ENCODE data around the gene KRTAP12-2.
"Not testable (repeated sequence)": the region's sequence is repeated elsewhere in the genome, so short reads cannot be mapped to it uniquely, and the experiment has no call there.

Gene KRTAP12-2

DNA sequence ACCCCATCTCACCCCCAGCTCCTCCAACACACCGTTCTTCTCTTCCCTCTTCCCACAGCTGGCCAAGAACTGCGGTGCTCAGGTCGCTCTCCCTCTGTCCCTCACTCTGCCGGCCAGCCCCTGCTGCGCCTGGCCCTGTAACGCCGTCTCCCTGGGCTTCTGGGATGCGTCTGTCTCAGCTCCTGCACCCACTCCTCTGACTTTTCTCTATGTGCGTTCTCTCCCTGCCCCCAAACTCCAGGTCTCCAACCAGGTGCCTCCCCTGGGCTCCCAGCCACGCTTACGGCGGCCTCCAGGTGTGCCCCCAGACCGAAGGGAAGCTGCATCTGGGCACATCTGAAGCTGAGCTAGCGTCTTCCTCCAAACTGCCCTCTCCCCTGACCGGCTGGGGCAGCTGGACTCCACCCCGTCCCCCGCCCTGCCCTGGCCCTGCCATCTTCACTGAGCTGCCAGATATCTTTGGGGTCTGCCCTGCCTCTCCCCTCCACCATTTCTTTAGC is 32.8 kb upstream of the KRTAP12-2 start:
- peak; percentile 6 for DNase-seq
- TF ChIP-seq, protein P1, sequence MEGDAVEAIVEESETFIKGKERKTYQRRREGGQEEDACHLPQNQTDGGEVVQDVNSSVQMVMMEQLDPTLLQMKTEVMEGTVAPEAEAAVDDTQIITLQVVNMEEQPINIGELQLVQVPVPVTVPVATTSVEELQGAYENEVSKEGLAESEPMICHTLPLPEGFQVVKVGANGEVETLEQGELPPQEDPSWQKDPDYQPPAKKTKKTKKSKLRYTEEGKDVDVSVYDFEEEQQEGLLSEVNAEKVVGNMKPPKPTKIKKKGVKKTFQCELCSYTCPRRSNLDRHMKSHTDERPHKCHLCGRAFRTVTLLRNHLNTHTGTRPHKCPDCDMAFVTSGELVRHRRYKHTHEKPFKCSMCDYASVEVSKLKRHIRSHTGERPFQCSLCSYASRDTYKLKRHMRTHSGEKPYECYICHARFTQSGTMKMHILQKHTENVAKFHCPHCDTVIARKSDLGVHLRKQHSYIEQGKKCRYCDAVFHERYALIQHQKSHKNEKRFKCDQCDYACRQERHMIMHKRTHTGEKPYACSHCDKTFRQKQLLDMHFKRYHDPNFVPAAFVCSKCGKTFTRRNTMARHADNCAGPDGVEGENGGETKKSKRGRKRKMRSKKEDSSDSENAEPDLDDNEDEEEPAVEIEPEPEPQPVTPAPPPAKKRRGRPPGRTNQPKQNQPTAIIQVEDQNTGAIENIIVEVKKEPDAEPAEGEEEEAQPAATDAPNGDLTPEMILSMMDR (IDR thresholded peaks at IDR 0.05; ENCODE audit: low read depth, low read length): no peak
- Histone ChIP-seq H3K36me3 (no peaks in the 10 kb centered on the region), H3K4me3 (ENCODE audit: low read depth, low read length) (no peak overlapping the region), H3K27me3 (ENCODE audit: insufficient read depth, low read depth, severe bottlenecking) (no peaks in the 10 kb centered on the region), H3K27ac (no peak overlapping the region), H3K9me3 (ENCODE audit: severe bottlenecking) (no peaks in the 10 kb centered on the region)

DNA sequence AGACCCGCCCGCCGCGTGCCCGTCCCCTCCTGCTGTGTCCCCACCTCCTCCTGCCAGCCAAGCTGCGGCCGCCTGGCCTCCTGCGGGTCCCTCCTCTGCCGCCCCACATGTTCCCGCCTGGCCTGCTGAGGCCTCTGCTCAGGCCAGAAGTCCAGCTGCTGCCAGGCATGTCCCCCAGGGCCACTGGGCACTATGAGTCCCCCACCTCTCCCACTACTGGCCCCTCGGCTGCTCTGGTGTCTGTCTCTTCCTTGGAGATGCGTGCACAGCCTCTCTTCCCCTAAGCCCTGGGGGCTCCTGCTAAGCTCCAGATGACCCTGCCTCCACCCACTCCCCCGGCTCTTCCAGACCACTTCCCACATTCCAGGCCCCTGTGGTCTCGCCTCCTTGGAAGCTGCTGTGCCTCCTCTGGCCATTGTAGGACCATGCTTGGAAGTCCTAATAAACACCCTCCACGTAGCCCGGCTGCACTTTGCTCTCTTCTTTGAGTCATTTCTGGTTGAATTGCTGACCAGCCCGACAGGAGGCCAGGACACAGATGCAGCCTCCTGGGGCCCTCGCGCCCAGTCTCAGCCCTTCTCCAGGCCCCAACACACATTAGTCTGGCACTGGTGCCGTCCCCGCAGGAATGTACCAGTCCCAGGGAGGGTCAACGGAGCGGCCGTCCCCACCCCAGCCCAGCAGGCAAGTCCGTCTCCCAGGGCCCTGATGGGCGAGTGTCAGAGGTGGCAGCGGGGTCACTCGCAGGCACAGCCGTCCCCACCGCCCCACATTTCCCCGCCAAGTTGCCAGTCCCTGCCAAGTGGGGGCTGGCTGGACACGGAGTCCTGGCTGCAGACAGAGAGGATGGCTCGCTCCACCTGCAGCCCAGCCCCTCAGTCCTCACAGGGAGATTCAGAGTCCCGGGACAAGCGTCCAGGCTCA is 31.3 kb upstream of the KRTAP12-2 start:
- TF ChIP-seq, protein P1 (IDR thresholded peaks at IDR 0.05; ENCODE audit: low read depth, low read length): no peak
- DNase-seq: peak; percentile 23
- H3K9me3 ChIP-seq (ENCODE audit: severe bottlenecking): peaks cover 10% of the 10 kb centered on the region
- H3K4me3 ChIP-seq (ENCODE audit: low read depth, low read length): no peak overlapping the region
- H3K27me3 ChIP-seq (ENCODE audit: insufficient read depth, low read depth, severe bottlenecking): no peaks in the 10 kb centered on the region
- H3K36me3 ChIP-seq: no peaks in the 10 kb centered on the region
- H3K27ac ChIP-seq: no peak overlapping the region

DNA sequence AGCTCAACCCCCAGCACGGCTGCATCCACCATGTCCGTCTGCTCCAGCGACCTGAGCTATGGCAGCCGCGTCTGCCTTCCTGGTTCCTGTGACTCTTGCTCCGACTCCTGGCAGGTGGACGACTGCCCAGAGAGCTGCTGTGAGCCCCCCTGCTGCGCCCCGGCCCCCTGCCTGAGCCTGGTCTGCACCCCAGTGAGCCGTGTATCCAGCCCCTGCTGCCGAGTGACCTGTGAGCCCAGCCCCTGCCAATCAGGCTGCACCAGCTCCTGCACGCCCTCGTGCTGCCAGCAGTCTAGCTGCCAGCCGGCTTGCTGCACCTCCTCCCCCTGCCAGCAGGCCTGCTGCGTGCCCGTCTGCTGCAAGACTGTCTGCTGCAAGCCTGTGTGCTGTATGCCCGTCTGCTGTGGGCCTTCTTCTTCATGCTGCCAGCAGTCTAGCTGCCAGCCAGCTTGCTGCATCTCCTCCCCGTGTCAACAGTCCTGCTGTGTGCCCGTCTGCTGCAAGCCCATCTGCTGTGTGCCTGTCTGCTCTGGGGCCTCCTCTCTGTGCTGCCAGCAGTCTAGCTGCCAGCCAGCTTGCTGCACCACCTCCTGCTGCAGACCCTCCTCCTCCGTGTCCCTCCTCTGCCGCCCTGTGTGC is 30.6 kb upstream of the KRTAP12-2 start, which contains the start of gene KRTAP10-12:
Gene KRTAP10-12, plus strand, starts transcription at position 1 of the 639 bp plus-strand sequence. Its CDS starts 30 bp downstream, at position 31.
- not testable (repeated sequence) for H3K27me3 ChIP-seq (ENCODE audit: insufficient read depth, low read depth, severe bottlenecking); DNase-seq

DNA sequence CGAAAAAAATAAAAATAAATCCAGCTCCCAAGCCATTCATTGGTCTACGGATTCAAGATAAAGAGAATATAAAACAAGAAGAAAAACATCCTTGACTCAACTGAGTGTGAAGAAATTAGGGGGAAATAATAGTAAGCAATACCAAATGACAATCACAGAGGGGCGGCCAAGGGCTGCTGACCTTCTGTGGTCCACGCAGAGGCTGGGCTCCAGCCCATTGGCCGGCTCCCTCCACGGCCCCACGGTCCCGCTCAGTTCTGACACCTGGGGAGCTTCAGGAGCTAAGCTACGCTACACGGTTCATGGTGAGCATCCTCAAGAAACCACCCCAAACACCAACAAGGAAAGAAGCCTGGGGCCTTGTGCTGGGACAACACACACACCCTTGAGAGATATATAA is 29.8 kb upstream of the KRTAP12-2 start:
- Histone ChIP-seq H3K9me3 (ENCODE audit: severe bottlenecking) (peaks cover 17% of the 10 kb centered on the region), H3K36me3 (no peaks in the 10 kb centered on the region), H3K27ac (no peak overlapping the region), H3K27me3 (ENCODE audit: insufficient read depth, low read depth, severe bottlenecking) (no peaks in the 10 kb centered on the region), H3K4me3 (ENCODE audit: low read depth, low read length) (no peak overlapping the region)
- DNase-seq: peak; percentile 4
- TF ChIP-seq, protein P1 (IDR thresholded peaks at IDR 0.05; ENCODE audit: low read depth, low read length): no peak

More for the DNA sequence above, 30.6 kb upstream of the KRTAP12-2 start, which contains the start of gene KRTAP10-12:
- H3K4me3 ChIP-seq (ENCODE audit: low read depth, low read length); H3K27ac ChIP-seq; H3K36me3 ChIP-seq: not testable (repeated sequence)
- peaks cover 15% of the 10 kb centered on the region for H3K9me3 ChIP-seq (ENCODE audit: severe bottlenecking)

DNA sequence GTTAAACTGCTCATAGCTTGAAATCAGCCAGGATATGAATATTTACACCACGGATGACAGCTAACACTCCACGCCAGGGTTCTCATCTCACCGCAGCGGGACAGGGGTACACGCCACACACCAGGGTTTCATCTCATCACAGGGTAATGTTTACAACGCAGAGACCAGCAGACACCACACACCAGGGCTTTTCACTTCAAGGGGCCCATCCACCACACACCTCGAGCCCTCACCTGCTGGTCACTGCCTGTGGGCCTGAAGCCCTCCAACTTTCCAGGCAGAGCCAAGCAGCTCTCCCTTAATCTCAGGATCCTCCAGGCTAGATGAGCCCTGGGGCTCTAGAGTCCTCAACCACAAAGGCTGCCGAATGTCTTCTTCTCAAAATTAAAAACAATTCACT is 28.9 kb upstream of the KRTAP12-2 start:
- TF ChIP-seq, protein P1 (IDR thresholded peaks at IDR 0.05; ENCODE audit: low read depth, low read length): no peak
- Histone ChIP-seq H3K27ac (no peak overlapping the region), H3K27me3 (ENCODE audit: insufficient read depth, low read depth, severe bottlenecking) (no peaks in the 10 kb centered on the region), H3K36me3 (no peaks in the 10 kb centered on the region), H3K4me3 (ENCODE audit: low read depth, low read length) (no peak overlapping the region), H3K9me3 (ENCODE audit: severe bottlenecking) (peaks cover 17% of the 10 kb centered on the region)
- DNase-seq: peak; percentile 3

DNA sequence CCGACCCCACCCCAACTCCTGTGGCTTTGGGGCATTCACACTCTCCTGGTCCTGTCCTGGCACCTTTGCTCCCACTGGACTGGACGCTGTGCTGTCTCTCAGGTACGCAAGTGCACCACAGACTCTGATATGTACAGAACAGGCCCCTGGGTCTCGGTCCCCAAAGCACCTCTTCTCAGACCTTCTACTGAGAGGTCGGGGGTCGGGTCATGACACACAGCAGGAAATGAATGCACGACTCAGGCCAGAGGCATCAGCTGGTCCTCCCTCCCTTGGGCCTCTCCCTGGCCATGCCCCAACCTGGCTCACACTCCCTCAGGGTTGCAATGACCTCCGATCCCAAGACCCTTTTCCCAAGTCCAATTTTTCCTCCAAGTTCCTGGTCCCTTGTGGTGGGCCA is 28.5 kb upstream of the KRTAP12-2 start:
- H3K27me3 ChIP-seq (ENCODE audit: insufficient read depth, low read depth, severe bottlenecking): no peaks in the 10 kb centered on the region
- DNase-seq: peak; percentile 4
- H3K9me3 ChIP-seq (ENCODE audit: severe bottlenecking): peaks cover 17% of the 10 kb centered on the region
- H3K4me3 ChIP-seq (ENCODE audit: low read depth, low read length): no peak overlapping the region
- TF ChIP-seq, protein P1 (IDR thresholded peaks at IDR 0.05; ENCODE audit: low read depth, low read length): no peak
- no peak overlapping the region for H3K27ac ChIP-seq
- no peaks in the 10 kb centered on the region for H3K36me3 ChIP-seq
